ENCODE data around the gene ADARB2.
"Not testable (repeated sequence)": the region's sequence is repeated elsewhere in the genome, so short reads cannot be mapped to it uniquely, and the experiment has no call there.

ADARB2 gene

DNA sequence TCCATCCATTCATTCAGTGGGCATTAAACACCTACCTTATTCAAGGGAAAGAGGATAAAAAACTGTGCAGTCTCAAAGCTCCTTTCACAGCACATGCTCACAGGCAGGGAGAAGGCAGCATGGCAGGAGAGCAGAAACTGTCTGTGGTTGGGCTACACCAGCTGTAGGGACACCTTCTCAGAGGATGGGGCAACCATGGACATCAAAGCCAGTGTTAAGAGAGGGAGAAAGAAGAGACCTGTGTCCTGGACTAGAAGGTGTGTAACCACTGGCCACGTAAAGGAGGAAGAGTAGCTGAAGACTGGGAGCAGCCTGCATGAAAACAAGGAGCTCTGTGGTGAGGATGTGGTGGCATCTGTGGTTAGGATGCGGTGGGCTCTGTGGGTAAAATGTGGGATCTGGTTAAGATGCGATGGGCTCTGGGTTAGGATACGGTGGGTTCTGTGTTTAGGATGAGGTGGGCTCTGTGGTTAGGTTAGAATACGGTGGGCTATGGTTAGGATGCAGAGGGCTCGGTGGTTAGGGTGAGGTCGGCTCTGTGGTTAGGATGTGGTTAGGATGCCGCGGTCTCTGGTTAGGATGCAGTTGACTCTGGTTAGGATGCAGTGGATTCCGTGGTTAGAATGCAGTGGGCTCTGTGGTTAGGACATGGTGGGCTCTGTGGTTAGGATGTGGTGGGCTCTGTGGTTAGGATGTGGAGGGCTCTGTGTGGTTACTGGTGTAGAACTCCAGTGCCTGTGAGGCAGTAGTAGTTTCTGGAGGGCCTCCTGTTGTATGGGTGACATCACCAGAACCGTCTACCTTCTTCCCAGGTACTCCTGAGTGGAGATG lies 483.6 kb downstream of the ADARB2 start:
- H3K4me3 ChIP-seq (ENCODE audit: low read depth, low read length) = no peak overlapping the region
- TF ChIP-seq, protein P1, sequence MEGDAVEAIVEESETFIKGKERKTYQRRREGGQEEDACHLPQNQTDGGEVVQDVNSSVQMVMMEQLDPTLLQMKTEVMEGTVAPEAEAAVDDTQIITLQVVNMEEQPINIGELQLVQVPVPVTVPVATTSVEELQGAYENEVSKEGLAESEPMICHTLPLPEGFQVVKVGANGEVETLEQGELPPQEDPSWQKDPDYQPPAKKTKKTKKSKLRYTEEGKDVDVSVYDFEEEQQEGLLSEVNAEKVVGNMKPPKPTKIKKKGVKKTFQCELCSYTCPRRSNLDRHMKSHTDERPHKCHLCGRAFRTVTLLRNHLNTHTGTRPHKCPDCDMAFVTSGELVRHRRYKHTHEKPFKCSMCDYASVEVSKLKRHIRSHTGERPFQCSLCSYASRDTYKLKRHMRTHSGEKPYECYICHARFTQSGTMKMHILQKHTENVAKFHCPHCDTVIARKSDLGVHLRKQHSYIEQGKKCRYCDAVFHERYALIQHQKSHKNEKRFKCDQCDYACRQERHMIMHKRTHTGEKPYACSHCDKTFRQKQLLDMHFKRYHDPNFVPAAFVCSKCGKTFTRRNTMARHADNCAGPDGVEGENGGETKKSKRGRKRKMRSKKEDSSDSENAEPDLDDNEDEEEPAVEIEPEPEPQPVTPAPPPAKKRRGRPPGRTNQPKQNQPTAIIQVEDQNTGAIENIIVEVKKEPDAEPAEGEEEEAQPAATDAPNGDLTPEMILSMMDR (IDR thresholded peaks at IDR 0.05; ENCODE audit: low read depth, low read length, missing control alignments) = no peak
- DNase-seq (ENCODE audit: low read depth) = no peak

DNA sequence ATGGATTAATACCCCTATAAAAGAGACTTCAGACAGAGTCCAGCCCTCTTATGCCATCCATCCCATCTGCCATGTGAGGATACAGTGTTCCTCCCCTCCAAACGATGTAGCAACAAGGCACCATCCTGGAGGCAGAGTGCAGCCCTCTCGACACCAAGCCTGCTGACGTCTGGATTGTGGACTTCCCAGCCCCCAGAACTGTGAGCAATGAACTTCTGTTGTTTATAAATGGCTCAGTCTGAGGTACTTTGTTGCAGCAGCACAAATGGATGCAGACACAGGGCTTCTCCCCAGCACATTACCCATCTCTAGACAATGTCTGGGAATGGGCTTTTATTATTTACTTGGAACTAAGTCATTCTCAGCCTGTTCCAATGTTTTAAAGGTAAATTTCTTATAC lies 485.6 kb downstream of the ADARB2 start:
- TF ChIP-seq, protein P1 (IDR thresholded peaks at IDR 0.05; ENCODE audit: low read depth, low read length, missing control alignments) = no peak
- no peak for DNase-seq (ENCODE audit: low read depth)
- no peak overlapping the region for H3K4me3 ChIP-seq (ENCODE audit: low read depth, low read length)

DNA sequence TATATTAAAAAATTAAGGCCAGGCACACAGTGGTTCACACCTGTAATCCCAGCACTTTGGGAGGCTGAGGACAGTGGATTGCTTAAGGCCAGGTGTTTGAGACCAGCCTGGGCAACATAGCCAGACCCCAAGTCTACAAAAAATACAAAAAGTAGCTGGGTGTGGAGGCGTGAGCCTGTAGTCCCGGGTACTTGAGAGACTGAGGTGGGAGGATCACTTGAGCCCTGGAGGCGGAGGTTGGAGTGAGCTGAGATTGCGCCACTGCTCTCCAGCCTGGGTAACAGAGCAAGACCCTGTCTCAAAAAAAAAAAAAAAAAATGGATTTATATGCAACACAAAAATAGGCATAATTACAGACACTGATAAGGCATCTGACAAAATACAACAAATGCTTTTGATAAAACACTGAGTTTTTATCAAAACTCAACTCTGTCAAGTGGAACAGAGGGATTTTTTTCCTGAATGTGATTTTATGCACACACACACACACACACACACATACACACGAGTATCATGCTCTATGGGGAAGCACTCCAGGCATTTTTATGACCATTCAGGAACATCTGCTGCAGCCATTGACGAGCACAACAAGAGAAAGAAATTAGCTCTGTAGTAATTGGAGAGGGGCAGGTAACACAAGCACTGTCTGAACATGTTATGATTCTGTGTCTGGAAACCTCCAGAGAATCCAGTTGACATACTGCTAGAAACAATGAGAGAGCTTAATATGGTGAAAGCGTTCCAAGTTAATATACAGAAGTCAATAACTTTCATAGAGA lies 488.0 kb downstream of the ADARB2 start:
- DNase-seq (ENCODE audit: low read depth) = no peak

DNA sequence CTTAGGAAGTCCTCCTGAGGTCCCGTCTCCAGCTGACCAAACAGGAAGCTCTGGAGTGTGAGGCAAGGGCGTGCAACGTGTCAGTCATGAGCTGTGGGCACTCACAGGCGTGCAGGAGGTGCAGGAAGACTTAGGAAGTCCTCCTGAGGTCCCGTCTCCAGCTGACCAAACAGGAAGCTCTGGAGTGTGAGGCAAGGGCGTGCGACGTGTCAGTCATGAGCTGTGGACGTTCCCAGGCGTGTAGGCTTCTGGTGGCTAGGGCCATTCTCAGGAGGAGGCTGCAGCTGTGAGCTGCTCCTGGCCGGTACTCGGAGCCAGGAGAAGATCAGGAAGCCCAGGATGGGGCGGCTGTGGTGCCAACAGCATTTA lies 489.1 kb downstream of the ADARB2 start:
- DNase-seq (ENCODE audit: low read depth); H3K4me3 ChIP-seq (ENCODE audit: low read depth, low read length): not testable (repeated sequence)

More for the DNA sequence above, 488.0 kb downstream of the ADARB2 start:
- TF ChIP-seq, protein P1 (IDR thresholded peaks at IDR 0.05; ENCODE audit: low read depth, low read length, missing control alignments) = no peak
- H3K4me3 ChIP-seq (ENCODE audit: low read depth, low read length) = no peak overlapping the region

DNA sequence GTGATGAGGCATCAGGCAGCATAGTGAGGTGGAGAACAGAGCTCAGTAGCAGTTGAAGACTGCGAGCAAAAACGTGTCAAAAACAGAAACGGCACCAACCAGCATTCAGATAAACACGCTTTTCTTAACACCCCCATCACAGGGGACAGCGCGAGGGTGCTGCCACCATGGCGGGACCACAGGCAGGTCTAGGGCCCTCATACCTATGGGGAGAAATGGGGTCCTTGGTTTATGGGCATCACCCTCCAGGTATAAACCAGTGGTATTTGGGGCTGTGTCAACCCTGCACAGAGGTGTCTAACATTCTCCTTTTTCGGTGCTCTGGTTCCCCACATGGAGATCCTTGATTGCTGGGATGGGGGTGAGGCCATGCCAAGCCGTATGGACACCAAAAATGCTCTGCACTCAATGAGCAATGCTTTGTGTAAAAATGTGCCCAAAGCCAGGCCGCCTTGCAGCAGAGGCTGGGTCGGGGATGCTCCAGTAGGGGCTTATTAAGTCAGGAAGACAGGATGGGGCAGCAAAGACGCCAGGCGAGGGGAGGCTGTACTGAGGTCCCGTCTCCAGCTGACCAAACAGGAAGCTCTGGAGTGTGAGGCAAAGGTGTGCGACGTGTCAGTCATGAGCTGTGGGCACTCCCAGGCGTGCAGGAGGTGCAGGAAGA lies 489.6 kb downstream of the ADARB2 start:
- no peak overlapping the region for H3K4me3 ChIP-seq (ENCODE audit: low read depth, low read length)
- TF ChIP-seq, protein P1 (IDR thresholded peaks at IDR 0.05; ENCODE audit: low read depth, low read length, missing control alignments) = no peak
- no peak for DNase-seq (ENCODE audit: low read depth)

DNA sequence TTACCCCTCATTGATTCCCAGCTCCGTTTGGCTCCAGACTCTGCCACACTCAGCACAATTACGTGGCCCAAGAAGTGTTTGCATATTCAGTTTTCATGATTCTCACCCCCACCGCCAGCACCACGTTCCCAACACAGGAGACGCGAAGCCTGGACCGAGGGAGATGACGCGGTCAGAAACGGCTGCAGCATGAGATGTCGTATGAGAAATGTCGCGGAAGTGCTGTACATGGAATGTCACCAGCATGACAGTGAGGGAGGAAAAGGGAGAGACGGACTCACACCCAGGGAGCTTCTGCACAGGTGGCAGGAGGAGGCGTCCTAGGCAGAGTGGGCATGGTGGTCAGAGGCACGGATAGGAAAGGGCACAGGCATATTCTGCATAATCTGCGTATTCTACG lies 492.8 kb downstream of the ADARB2 start:
- no peak for DNase-seq (ENCODE audit: low read depth)
- no peak overlapping the region for H3K4me3 ChIP-seq (ENCODE audit: low read depth, low read length)
- TF ChIP-seq, protein P1 (IDR thresholded peaks at IDR 0.05; ENCODE audit: low read depth, low read length, missing control alignments) = no peak

Data from GM12864 (cell line).